MCF 10A (cell line): Measurements from ENCODE around the gene CYP51A1. TPM values are rescaled to one million over a fixed set of nuclear protein-coding genes. Genes with fewer than 3 reads are reported as not detected.

Source experiments
- BruUV-seq: library from RNA; stranded (reverse); fragments of 400-500 nt; replicated peaks from 2 replicates; lab custom pipeline; 2021; lab: Mats Ljungman, UMichigan
- CTCF ChIA-PET: fragments of 300-600 bp; sonication (Branson Sonifier 250); formaldehyde crosslinking; extraction: SDS; loops from one replicate; lab custom pipeline; 2021; ENCODE audit warnings: antibody characterized with exemption, inconsistent platforms; lab: Yijun Ruan, JAX
- POLR2A ChIA-PET: fragments of 300-600, 350-650 bp; sonication (Branson Sonifier 250); formaldehyde crosslinking; extraction: SDS; loops from one replicate; lab custom pipeline; 2020; ENCODE audit warnings: antibody characterized with exemption, inconsistent platforms; lab: Yijun Ruan, JAX
- DNase-seq: peaks from one replicate; pipeline ENCODE4 v3.0.0-alpha.2; 2018; ENCODE audit not compliant: unreplicated experiment
- H3K27ac Mint-ChIP-seq: one replicate; pipeline ENCODE4 v1.8.0; 2022; ENCODE audit warnings: mild to moderate bottlenecking, low read depth, mixed read lengths; ENCODE audit not compliant: unreplicated experiment
- H3K27me3 Mint-ChIP-seq: one replicate; pipeline ENCODE4 v1.8.0; 2022; ENCODE audit warnings: mixed read lengths; ENCODE audit not compliant: insufficient read depth, unreplicated experiment
- H3K36me3 Mint-ChIP-seq: one replicate; pipeline ENCODE4 v1.8.0; 2022; ENCODE audit warnings: mild to moderate bottlenecking, moderate library complexity, mixed read lengths; ENCODE audit not compliant: insufficient read depth, unreplicated experiment
- H3K4me1 Mint-ChIP-seq: one replicate; pipeline ENCODE4 v1.8.0; 2022; ENCODE audit warnings: mixed read lengths; ENCODE audit not compliant: insufficient read depth, unreplicated experiment
- H3K4me3 Mint-ChIP-seq: one replicate; pipeline ENCODE4 v1.8.0; 2022; ENCODE audit warnings: mild to moderate bottlenecking, moderate library complexity, mixed read lengths; ENCODE audit not compliant: unreplicated experiment
- H3K9me3 Mint-ChIP-seq: one replicate; pipeline ENCODE4 v1.8.0; 2022; ENCODE audit warnings: mixed read lengths; ENCODE audit not compliant: unreplicated experiment
- intact Hi-C: fragments of 100-400 bp; cut with micrococcal nuclease; formaldehyde crosslinking; loops from 2 replicates; pipeline ENCODE4 v1.14.1; 2022
- total RNA-seq: library from RNA; stranded (reverse); gene quantifications from 2 replicates; pipeline ENCODE4 v1.2.3, GENCODE V29; 2022
- TF ChIP-seq, protein P1 (sequence below): fragments of 200-600 bp; IDR thresholded peaks from one replicate; pipeline ENCODE4 v1.8.0; 2022; ENCODE audit warnings: antibody characterized with exemption, mild to moderate bottlenecking; ENCODE audit not compliant: unreplicated experiment

The CYP51A1 gene
- total RNA-seq, 1 experiment from 2014 or later, result 148 TPM

DNA sequence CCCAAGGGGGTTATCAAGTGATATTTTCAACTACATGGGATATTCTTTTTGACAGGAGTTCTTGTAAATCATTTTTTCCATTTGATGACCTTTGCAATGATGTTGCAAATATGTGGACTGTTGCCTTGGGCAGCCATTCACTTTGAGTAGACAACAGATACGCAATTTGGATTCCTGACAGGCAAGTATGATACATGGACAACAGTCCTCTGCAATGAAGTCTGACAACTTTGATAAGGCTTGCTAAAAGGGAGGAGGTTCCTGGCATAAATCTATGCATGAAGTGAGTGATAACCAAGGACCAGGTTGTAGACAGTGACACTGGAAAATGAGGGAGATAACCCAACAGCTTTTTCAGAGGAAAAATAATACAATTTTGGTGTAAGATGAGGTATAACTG is 27.0 kb upstream of the CYP51A1 start:
- no TSS peak for BruUV-seq
- H3K27me3 Mint-ChIP-seq, result peaks cover 16% of the 10 kb centered on the region
- H3K9me3 Mint-ChIP-seq, result no peaks in the 10 kb centered on the region
- POLR2A ChIA-PET, result interaction anchor here (1.2 kb wide), 1 partner anchor 26 kb away, joined by 4 read pairs; no protein-coding TSS in a partner anchor
- H3K4me1 Mint-ChIP-seq, result peaks cover 13% of the 10 kb centered on the region
- no peak overlapping the region for H3K27ac Mint-ChIP-seq
- intact Hi-C loops, result no loop called here
- no peak overlapping the region for H3K4me3 Mint-ChIP-seq
- TF ChIP-seq, protein P1, sequence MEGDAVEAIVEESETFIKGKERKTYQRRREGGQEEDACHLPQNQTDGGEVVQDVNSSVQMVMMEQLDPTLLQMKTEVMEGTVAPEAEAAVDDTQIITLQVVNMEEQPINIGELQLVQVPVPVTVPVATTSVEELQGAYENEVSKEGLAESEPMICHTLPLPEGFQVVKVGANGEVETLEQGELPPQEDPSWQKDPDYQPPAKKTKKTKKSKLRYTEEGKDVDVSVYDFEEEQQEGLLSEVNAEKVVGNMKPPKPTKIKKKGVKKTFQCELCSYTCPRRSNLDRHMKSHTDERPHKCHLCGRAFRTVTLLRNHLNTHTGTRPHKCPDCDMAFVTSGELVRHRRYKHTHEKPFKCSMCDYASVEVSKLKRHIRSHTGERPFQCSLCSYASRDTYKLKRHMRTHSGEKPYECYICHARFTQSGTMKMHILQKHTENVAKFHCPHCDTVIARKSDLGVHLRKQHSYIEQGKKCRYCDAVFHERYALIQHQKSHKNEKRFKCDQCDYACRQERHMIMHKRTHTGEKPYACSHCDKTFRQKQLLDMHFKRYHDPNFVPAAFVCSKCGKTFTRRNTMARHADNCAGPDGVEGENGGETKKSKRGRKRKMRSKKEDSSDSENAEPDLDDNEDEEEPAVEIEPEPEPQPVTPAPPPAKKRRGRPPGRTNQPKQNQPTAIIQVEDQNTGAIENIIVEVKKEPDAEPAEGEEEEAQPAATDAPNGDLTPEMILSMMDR, result no peak
- no peaks in the 10 kb centered on the region for H3K36me3 Mint-ChIP-seq
- CTCF ChIA-PET, result no interaction called here
- no peak for DNase-seq

DNA sequence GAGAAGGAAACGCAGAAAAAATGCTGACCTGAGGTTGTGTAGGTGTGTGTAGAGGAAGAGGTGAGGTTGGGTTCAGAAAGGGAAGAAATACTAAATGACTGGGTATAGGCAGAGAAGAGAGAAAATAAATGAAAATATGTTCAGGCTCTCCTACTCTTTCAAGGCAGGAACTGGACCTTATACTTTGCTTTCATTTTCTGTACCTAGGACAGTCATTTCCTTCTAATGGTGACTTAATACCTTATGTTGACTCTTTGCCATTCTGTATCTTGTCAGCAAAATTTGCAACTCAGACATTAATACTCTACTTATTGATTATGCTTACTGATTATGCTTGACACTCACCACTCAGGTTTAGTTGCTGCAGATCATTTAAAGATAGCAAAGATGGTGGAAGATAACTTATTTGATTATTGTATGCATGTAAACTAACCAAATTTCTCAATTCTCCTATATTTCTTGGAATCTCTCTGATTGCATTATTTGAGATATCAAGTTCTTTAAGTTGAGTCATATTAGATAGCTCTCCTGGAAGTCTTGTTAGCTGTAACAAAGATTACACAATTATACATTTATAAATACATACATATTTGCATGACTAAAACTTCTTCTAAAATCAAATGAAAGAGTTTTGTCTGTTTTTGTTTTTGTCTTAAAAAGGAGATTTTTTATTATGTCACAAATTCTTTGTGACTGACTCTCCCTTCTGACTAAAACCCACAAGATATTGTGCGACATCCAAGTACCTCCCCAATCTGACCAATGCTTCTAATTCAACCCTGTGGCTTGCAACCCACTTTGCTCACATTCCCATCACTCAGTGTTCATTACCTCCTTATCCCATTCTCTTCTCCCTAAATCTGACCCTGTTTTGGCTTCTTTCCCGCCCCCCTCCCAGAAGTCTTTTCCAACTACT is 24.6 kb upstream of the CYP51A1 start:
- Mint-ChIP-seq H3K36me3 (no peaks in the 10 kb centered on the region), H3K27ac (no peak overlapping the region), H3K4me3 (no peak overlapping the region), H3K4me1 (peaks cover 13% of the 10 kb centered on the region), H3K27me3 (peaks cover 16% of the 10 kb centered on the region), H3K9me3 (no peaks in the 10 kb centered on the region)
- DNase-seq, result peak; percentile 51
- TF ChIP-seq, protein P1, result no peak
- POLR2A ChIA-PET, result no interaction called here
- intact Hi-C loops, result no loop called here
- CTCF ChIA-PET, result interaction anchor here (1.3 kb wide), 1 partner anchor 15 kb away, joined by 3 read pairs; no protein-coding TSS in a partner anchor
- BruUV-seq, result no TSS peak

DNA sequence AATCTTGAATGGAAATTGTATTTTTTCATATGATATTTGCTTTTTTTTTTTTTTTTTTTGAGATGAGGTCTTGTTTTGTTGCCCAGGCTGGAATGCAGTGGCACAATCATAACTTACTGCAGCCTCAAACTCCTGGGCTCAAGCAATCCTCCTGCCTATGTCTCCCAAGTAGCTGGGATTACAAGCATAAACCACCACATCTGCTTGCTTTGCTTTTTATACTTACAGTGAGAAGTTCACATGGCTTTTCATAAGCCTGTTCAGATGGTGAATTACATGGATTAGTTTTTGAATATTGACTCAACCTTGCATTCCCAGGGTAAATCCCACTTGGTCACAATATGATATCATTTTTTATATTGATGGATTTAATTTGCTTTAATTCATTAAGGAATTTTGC is 22.7 kb upstream of the CYP51A1 start:
- peaks cover 13% of the 10 kb centered on the region for H3K4me1 Mint-ChIP-seq
- no peak overlapping the region for H3K4me3 Mint-ChIP-seq
- H3K9me3 Mint-ChIP-seq, result no peaks in the 10 kb centered on the region
- no peak for DNase-seq
- BruUV-seq, result no TSS peak
- TF ChIP-seq, protein P1, result no peak
- intact Hi-C loops, result no loop called here
- no peak overlapping the region for H3K27ac Mint-ChIP-seq
- POLR2A ChIA-PET, result interaction anchor here (0.7 to 1.3 kb wide), 2 partner anchors 10 to 50 kb away, joined by 3 to 4 read pairs; no protein-coding TSS in a partner anchor
- peaks cover 13% of the 10 kb centered on the region for H3K27me3 Mint-ChIP-seq
- CTCF ChIA-PET, result interaction anchor here (0.6 to 1.4 kb wide), 2 partner anchors 17 to 196 kb away, joined by 3 read pairs; no protein-coding TSS in a partner anchor
- no peaks in the 10 kb centered on the region for H3K36me3 Mint-ChIP-seq

DNA sequence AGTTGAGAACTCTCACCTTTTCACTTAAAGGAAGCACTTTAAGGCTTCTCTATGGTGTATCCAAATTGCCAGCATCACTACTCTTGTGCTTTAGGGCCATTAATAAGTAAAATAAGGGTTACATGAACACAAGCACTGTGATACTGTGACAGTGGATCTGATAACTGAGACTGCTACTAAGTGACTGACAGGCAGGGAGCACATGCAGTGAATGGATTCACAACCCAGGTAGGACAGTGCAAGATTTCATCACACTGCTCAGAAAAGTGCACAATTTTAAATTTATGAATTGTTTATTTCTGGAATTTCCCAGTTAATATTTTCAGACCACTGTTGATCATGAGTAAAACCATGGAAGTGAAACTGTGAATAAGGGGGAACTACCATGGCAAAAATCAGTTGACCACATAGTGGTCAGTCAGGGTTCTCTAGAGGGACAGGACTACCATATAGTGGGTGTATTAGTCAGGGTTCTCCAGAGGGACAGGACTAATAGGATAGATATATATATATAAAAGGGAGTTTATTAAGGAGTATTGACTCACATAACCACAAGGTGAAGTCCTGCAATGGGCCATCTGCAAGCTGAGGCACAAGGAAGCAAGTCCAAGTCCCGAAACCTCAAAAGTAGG is 20.9 kb upstream of the CYP51A1 start:
- TF ChIP-seq, protein P1, result no peak
- POLR2A ChIA-PET, result no interaction called here
- Mint-ChIP-seq H3K27ac (no peak overlapping the region), H3K27me3 (no peaks in the 10 kb centered on the region), H3K4me3 (no peak overlapping the region), H3K4me1 (peaks cover 13% of the 10 kb centered on the region), H3K36me3 (no peaks in the 10 kb centered on the region), H3K9me3 (no peaks in the 10 kb centered on the region)
- DNase-seq, result no peak
- CTCF ChIA-PET, result no interaction called here
- intact Hi-C loops, result no loop called here
- no TSS peak for BruUV-seq
